HG02759 (cell line): ENCODE data around the gene ALX4.

Source experiments
- ATAC-seq: cut with Tn5 transposase; IDR thresholded peaks from one replicate; pipeline ENCODE4 v1.9.1; 2021; ENCODE audit warnings: mild to moderate bottlenecking, moderate library complexity; ENCODE audit not compliant: unreplicated experiment

The ALX4 gene

GRCh38 chr11:44269369-44270351 lies 40.3 kb downstream of the ALX4 start:
- ATAC-seq = no peak

- ATAC-seq = no peak
These were observed 41.3 kb downstream of the ALX4 start for GRCh38 chr11:44268614-44269080.

DNA sequence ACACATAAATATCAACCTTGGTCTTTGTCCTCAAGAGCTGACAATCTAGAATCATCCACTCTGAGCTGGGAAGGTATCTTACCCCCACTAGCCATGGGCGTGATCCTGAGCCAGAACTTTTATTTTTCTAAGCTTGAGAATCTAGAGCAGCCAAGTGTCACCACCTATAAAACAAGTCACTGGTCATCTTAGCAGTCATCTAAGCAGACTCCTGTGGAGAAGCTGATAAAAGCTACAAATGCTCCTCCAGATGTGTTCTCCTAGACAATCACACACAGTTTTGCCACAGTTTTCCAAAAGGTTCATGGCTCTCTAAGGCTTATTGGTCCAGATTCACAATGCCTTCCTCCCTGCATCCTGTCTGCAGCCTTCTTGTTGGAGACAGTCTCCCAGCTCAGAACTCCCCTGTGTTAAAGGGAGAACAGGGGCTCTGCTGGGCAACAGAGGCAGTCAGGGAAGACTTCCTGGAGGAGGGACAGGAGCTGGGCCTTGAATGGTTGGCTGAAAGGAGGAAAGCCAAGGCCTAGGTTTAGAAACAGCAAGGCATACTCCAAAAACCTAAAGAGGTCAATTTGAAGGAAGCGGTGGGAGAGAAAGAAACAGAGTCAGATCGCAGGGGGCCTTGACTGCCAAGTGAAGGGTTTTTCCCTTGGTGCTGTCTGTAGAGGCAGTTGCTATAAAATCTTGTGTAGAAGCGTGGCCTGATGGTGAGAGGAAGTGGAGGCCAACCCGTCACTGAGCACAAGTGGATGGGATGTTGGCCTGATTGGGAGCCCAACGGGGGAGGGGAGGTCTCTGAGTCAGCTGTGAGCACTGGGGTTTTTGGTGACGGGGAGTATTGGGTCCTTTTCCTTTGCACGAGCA lies 42.0 kb downstream of the ALX4 start:
- ATAC-seq = no peak

DNA sequence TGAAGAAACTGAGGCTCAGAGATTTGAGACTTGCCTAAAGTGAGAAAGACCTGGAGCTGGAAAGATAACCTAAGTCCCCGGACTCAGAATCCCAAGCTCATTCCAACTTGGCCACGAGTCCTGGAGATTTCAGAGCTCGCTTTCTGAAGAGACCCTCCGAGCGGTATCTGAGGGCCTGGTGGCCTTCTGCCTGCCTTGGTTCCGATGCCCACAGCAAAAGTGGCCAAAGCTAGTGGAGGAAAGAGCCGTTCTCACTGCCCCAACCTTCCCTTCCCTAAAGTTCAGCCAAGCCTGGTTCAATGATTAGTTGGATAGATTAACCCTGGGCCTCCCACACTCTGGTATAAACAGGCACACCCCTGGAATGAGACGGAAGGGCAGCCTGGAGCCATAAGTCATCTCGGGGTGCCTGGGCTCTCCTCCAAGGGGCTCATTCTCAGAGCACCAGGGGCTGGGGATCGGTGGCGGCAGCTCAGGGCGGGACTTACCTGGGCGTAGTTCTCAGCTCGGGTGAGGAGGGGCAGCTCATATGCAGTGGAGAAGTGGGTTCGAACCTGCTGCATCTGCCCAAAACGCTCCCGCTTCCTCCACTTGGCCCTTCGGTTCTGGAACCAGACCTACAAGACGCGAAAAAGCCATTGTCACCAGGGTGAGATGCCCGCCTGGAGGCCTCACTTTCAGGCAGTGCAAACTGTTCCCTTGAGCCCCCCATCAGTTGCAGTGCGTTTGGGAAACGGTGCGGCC lies 42.8 kb downstream of the ALX4 start:
- ATAC-seq = no peak

- ATAC-seq = no peak
These were observed 43.7 kb downstream of the ALX4 start for GRCh38 chr11:44266056-44266780.

GRCh38 chr11:44264761-44265160 lies 45.2 kb downstream of the ALX4 start:
- no peak for ATAC-seq

DNA sequence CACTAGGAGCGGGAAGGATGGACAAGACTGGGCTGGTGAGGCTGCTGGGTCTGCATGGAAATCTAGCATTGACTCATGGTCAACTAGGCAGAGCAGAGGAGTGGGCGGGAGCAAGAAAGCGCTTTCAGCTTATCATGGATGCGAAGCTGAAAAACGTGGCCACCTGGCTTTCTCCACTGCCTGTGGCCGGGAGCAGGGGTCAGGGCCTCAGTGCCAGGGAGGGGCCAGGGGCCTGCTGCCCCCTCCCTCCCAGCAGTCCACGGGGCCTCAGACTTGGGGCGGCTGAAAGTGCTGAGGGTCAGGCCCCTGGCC lies 45.5 kb downstream of the ALX4 start:
- no peak for ATAC-seq

DNA sequence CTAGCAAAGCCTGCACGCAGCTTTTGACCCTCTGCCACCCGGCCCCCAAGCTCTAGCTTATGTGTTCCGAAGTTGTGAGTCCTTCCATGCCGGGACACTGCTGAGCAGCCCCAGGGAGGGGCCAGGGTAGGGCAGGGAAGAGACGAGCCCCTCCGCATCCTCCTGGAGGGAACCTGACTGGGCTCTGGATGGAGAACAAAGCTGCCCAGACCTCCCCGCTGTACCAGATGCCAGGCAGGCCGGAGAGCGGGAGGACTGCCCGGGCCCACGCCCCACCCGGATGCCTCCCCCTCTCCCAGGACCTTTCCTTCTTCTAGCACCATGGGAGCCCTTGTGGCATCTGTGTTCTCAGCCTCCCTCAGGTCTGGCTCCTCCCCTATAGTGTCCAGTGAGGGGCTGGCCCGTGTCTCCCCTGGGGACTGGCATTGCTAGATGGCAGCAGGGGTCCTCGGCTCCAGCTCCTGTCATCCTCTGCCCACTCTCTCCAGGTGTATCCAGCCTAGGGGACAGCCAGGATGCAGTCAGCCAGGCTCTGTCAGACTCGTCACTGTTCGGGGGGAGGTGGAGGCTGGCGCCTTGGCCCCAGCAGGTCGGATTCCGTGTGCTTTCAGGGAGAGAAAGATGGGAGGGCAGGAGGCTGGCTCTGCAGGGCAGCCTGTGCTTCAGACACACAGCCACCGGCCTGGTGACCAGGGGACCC lies 46.1 kb downstream of the ALX4 start:
- no peak for ATAC-seq

DNA sequence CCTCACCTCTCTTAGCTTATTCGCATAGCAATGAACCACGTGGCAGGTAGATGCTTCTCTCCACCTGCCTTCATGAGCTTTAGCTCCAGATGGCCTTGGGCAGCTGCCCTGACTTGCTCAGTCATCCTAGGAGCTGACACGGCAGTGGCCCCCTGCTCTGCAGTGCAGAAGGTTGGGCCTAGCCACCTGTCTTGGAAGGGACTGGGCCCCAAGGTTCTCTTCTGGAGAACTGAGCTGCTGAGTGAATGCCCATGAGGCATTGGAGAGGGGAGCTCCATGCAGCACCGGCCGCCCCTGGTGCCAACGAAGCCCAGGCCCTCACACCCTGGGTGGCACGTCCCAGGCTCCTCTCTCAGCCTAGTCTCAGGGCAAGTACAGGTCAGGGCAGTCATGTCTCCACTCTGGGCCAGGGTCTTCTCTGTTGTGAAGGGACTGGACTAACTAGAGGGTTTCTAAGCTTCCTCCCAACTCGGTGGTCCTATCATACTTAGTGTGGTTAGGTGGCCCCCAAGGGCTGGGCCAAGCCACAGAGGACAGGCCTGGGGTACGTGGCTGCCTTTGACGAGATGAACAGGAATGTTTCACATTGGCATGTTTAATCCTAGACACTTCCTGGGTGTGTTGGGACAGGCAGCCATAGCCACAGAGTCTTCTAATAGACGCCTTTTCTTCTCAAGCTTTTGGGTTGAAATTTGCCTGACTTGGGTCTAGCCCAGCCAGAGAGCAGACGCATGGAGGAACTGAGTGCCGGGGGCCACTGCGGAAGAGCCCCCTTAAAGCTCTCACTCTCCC lies 47.9 kb downstream of the ALX4 start:
- ATAC-seq = no peak

- no peak for ATAC-seq
These were observed 49.9 kb downstream of the ALX4 start for GRCh38 chr11:44260081-44260480.

DNA sequence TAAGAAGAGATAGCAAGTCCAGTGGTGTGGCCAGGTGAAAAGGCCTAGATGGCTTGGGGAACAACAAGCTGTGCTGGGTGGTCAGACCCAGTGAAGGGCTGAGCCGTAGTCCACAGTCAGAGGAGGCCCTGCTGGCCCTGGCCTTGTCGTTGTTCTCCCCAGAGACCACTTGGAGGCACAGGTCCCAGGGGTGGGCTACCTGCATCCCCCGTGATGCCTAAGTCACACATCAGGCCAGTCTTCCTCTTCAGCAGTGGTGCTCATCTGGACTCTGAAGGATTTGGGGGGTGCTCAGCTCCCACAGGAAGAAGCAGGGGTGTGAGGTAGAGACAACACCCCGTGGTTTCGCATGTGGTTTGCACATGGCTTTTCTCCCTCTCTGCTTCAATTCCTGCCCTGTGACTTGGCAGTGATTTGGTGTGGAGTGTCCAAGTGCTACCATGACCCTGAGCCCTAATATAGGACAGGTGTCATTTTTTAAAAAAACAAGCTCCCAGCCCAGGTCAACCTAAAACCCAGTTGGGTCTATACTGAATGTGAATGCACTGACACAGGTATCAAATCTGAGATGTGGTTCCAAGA lies 51.0 kb downstream of the ALX4 start:
- ATAC-seq = no peak

GRCh38 chr11:44258190-44258489 lies 51.8 kb downstream of the ALX4 start:
- no peak for ATAC-seq

DNA sequence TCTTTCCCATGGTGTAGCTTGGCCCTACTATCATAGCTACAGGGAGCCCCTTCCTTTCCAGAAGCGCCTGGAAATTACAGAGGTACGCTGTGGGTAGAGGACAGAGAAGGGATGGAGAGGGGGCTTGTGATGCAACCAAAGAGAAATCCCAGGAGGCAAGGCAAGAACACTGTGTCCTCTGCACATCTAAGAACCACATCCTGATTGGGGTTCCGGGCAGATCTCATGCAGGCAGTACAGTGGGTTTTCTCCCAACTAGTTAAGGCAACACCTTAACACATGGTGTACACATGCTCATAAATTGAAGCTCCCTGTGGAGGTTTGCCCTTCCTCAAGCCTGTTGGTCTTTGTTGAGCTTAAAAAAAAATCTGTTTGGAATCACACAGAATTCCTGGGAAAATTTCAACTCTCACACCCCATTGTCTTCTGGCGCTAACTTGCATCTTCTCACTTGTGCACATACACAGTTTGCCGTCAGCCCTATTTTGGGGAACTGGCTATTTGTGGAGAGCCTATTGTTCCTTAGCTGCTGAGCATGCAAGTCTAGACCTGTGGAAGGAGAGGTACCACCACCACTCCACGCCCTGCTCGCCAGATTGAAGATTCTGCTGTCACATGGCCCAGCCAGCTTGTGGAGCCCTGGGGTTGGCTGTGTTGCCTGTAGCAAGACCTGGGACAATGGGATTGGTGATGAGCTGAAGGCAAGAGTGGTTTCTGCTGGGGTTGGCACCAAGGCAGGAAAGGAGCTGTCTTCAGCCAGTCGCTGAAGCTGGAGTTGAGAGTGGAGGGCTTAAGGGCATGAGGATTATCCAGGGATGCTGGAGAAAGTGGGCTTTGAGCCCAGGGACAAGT lies 52.4 kb downstream of the ALX4 start:
- ATAC-seq = no peak

DNA sequence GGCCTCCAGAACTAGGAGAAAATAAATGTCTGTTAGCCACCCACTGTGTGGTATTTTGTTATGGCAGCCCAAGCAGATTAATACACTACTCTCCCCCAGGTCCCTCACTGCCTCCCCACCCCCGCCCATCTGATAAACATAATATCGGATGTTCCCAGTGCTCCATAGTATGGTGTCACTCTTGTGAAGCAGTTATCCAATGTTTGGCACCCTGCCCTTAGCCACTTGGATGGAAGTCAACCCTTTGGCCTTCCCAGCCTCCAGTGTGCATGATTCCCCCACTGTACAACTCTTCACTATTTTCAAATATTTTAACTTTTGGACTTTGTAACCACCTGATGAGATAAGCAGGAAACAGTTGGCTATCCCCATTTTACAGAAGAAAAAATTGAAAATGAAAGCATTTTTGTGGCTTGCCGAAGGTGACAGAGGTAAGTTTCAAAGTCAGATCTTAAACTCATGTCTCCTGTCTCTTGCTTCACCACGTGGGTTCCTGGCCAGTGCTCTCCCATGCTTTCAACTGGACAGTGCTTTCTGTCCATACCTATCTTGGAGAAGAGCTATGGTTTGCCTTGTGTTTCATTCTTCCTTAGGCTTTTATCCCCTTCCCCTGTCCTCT lies 53.2 kb downstream of the ALX4 start:
- ATAC-seq = no peak

- ATAC-seq = no peak
These were observed 54.4 kb downstream of the ALX4 start for GRCh38 chr11:44255406-44256071.

- ATAC-seq = no peak
These were observed 56.8 kb downstream of the ALX4 start for GRCh38 chr11:44252999-44253602.

DNA sequence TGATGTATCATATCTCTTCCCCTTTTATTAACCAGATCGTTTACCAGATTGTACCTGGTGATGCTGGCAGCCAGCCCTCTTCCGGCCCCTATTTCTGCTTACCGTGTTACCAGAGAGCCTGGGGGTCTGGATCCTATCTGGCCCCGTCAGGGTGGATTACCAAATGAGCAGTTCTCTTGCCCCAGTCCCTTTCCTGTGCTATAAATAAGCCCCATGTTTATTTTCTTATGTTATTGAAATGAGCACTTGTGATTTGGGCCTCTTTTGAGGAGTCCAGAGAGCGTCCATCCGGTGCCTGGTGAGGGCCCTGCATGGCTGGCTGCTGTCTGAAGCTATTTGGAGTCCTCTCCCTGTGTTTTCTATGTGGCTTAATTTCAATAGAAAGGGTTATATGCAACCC lies 59.5 kb downstream of the ALX4 start:
- ATAC-seq = no peak
